Bronchial epithelial cell (primary cell): ENCODE data around the gene TRIM5. TPM values are rescaled to one million over a fixed set of nuclear protein-coding genes. Genes with fewer than 3 reads are reported as not detected.

Experiments used
- DNase-seq: peaks from one replicate; pipeline ENCODE4 v3.0.0-alpha.2; 2010; ENCODE audit warnings: low read depth
- FAIRE-seq: peaks from 2 replicates; lab custom pipeline; 2011; peaks lifted over from hg19 to GRCh38; lab: Jason Lieb, UNC
- H3K27me3 ChIP-seq: 2 replicates; pipeline ENCODE4 v1.5.1; 2011; ENCODE audit warnings: low read length; ENCODE audit not compliant: control insufficient read depth, insufficient read depth
- H3K36me3 ChIP-seq: 2 replicates; pipeline ENCODE4 v1.5.1; 2011; ENCODE audit warnings: low read length; ENCODE audit not compliant: control insufficient read depth, insufficient read depth
- H3K4me3 ChIP-seq: 2 replicates; pipeline ENCODE4 v1.5.1; 2011; ENCODE audit warnings: mild to moderate bottlenecking, low read depth, low read length, control low read depth
- CTCF ChIP-seq: IDR thresholded peaks from 2 replicates; pipeline ENCODE4 v1.5.1; 2011; ENCODE audit warnings: mild to moderate bottlenecking, moderate library complexity, low read length, control low read depth, inconsistent platforms; ENCODE audit not compliant: insufficient read depth, severe bottlenecking
- total RNA-seq: library from RNA; depleted of rRNA; stranded (reverse); fragments of >200 nt; gene quantifications from 2 replicates; pipeline ENCODE4 v1.2.1, GENCODE V29; 2014

Gene TRIM5
- total RNA-seq, 1 donor from 2014 or later = 32.9 TPM

GRCh38 chr11:5624489-5625279, 60.2 kb downstream of the TRIM5 start, which contains the start of gene TRIM34:
TSS of gene TRIM34 (plus strand) at chr11:5625001. CDS start at chr11:5632332, 7,331 bp downstream.
- peak; percentile 50 for FAIRE-seq
- Histone ChIP-seq H3K4me3 (peak within 1 kb of the TSS; percentile 39), H3K36me3 (no peaks in the 10 kb centered on the region), H3K27me3 (no peaks in the 10 kb centered on the region)
- TF ChIP-seq CTCF = no peak
- peak; percentile 73 for DNase-seq

GRCh38 chr11:5622802-5623201, 62.1 kb downstream of the TRIM5 start:
- H3K4me3 ChIP-seq = no peak overlapping the region
- FAIRE-seq (no peak), DNase-seq (peak; percentile 12)
- TF ChIP-seq CTCF = no peak
- H3K27me3 ChIP-seq = no peaks in the 10 kb centered on the region
- no peaks in the 10 kb centered on the region for H3K36me3 ChIP-seq

GRCh38 chr11:5621580-5621979, 63.3 kb downstream of the TRIM5 start:
- FAIRE-seq (no peak), DNase-seq (no peak)
- H3K4me3 ChIP-seq = no peak overlapping the region
- H3K36me3 ChIP-seq = no peaks in the 10 kb centered on the region
- H3K27me3 ChIP-seq = no peaks in the 10 kb centered on the region
- TF ChIP-seq CTCF = no peak

- peak; percentile 94 for DNase-seq
- FAIRE-seq = no peak
- no peaks in the 10 kb centered on the region for H3K27me3 ChIP-seq
- no peak for TF ChIP-seq CTCF
- H3K4me3 ChIP-seq = no peak overlapping the region
- H3K36me3 ChIP-seq = no peaks in the 10 kb centered on the region
Measured at GRCh38 chr11:5620651-5621521, 64.0 kb downstream of the TRIM5 start.

GRCh38 chr11:5618807-5619206, 66.1 kb downstream of the TRIM5 start:
- no peaks in the 10 kb centered on the region for H3K27me3 ChIP-seq
- no peaks in the 10 kb centered on the region for H3K36me3 ChIP-seq
- FAIRE-seq (no peak), DNase-seq (peak; percentile 95)
- TF ChIP-seq CTCF = no peak
- H3K4me3 ChIP-seq = no peak overlapping the region

Other genes starting within 250 kb of the TRIM5 start
- gene OR51I1, start 243.6 kb downstream of the TRIM5 start, total RNA-seq = not detected in 2 replicates
- gene OR51I2, start 235.8 kb downstream of the TRIM5 start, total RNA-seq = not detected in 2 replicates
- gene OR52D1, start 196.4 kb downstream of the TRIM5 start, total RNA-seq = not detected in 2 replicates
- gene UBQLN3, start 175.1 kb downstream of the TRIM5 start, total RNA-seq = 0.13 TPM in 1 of 2 replicates, not detected in the other
- gene UBQLNL, start 168.4 kb downstream of the TRIM5 start, total RNA-seq = under 0.01 TPM in 1 of 2 replicates, not detected in the other
- 0.38 TPM in 1 of 2 replicates, not detected in the other for gene OR52H1, start 136.5 kb downstream of the TRIM5 start, total RNA-seq
- not detected in 2 replicates for gene OR52B6, start 104.2 kb downstream of the TRIM5 start, total RNA-seq
- 1.8 and 3.2 TPM in 2 replicates for gene TRIM6, start 88.4 kb downstream of the TRIM5 start, total RNA-seq
- 2.9 and 5.8 TPM in 2 replicates for gene TRIM34, start 60.1 kb downstream of the TRIM5 start, total RNA-seq
- 11.1 and 28.3 TPM in 2 replicates for gene TRIM22, start 4.7 kb upstream of the TRIM5 start, total RNA-seq
- gene OR56B1, start 51.4 kb upstream of the TRIM5 start, total RNA-seq = not detected in 2 replicates
- gene OR52N4, start 69.2 kb upstream of the TRIM5 start, total RNA-seq = not detected in 2 replicates
- not detected in 2 replicates for gene OR52N5, start 98.3 kb upstream of the TRIM5 start, total RNA-seq
- gene OR52N1, start 106.2 kb upstream of the TRIM5 start, total RNA-seq = 0.13 TPM in 1 of 2 replicates, not detected in the other
- not detected in 2 replicates for gene OR52N2, start 123.8 kb upstream of the TRIM5 start, total RNA-seq
- not detected in 2 replicates for gene OR52E6, start 156.8 kb upstream of the TRIM5 start, total RNA-seq
- not detected in 2 replicates for gene OR52E8, start 172.6 kb upstream of the TRIM5 start, total RNA-seq
- gene OR52E4, start 195.6 kb upstream of the TRIM5 start, total RNA-seq = not detected in 2 replicates
- gene OR52E5, start 208.1 kb upstream of the TRIM5 start, total RNA-seq = not detected in 2 replicates